Measurements from ENCODE around the gene MPPED1. TPM values are rescaled to one million over a fixed set of nuclear protein-coding genes. Genes with fewer than 3 reads are reported as not detected.

MPPED1 gene
- total RNA-seq, 2 experiments from 2014 or later, result not detected

DNA sequence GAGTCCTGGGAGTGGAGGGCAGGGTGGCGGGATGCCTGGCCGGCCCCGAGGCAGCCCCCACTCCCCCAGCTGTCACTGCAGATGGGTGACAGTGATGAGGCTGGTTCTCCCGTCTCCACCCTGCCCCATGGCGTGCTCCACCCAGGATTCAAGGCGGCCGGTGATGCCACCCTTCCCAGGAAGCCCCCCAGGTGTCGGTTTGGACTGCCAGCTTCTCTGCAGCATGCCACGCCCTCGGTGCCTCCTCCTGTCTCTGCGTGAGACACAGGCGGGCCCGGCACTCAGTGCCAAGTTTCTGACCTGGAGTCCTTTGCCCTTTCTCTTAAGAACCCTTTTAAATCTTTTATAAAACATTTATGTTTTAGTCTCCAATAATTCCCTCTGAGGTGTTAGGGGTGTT lies 71.5 kb downstream of the MPPED1 start:
- CTCF ChIA-PET, result no interaction called here
- peaks cover 18% of the 10 kb centered on the region for H3K4me1 Mint-ChIP-seq (ENCODE audit: low read depth)
- no peak for DNase-seq
- H3K4me3 Mint-ChIP-seq, result no peak overlapping the region
- H3K9me3 Mint-ChIP-seq, result no peaks in the 10 kb centered on the region
- intact Hi-C loops (cut with micrococcal nuclease), result no loop called here
- no peak overlapping the region for H3K27ac Mint-ChIP-seq
- no peaks in the 10 kb centered on the region for H3K36me3 Mint-ChIP-seq (ENCODE audit: low read depth)
- peaks cover 6% of the 10 kb centered on the region for H3K27me3 Mint-ChIP-seq (ENCODE audit: low read depth)

DNA sequence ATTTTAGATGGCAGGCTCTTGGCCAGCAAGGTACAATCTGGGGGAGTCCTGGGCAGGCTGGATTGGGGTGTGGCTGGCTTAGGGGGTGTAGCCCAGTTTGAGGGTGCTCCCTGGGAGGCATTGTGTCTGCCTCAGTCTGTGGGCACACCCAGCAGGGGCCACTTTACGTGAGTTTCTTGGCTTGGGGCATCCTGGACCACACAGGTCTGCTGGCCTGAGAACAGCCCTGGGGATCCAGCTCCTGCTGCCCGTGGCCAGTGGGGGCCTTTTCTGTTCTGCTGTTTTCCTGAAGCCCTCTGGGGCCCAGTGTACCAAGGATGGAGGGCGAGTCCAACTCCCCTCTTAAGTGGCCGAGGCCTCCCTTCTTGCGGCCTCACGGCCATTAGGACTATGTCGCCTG lies 71.9 kb downstream of the MPPED1 start:
- H3K27me3 Mint-ChIP-seq (ENCODE audit: low read depth), result peaks cover 6% of the 10 kb centered on the region
- H3K4me1 Mint-ChIP-seq (ENCODE audit: low read depth), result peaks cover 18% of the 10 kb centered on the region
- no peaks in the 10 kb centered on the region for H3K9me3 Mint-ChIP-seq
- no peaks in the 10 kb centered on the region for H3K36me3 Mint-ChIP-seq (ENCODE audit: low read depth)
- no peak overlapping the region for H3K4me3 Mint-ChIP-seq
- CTCF ChIA-PET, result no interaction called here
- H3K27ac Mint-ChIP-seq, result no peak overlapping the region
- intact Hi-C loops (cut with micrococcal nuclease), result no loop called here
- DNase-seq, result no peak

DNA sequence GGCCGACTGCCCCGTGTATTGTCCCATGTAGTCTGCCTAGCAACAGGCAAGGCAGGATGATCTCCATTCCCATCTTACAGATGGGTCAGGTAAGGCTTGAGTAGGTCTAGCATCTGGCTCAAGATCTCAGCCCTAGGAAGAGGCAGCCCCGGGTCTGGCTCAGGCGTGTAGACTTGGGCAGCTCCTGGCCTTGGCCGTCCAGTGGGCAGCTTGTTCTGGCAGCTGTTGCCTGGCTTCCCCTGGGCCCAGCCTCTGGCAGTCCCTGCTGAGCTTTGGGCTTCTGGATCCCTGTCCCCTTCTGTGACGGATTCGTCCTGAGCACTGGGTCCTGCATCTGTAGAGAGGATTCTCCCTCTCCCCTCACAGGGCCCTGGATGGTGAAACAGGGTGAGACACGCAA lies 72.4 kb downstream of the MPPED1 start:
- intact Hi-C loops (cut with micrococcal nuclease), result no loop called here
- H3K4me1 Mint-ChIP-seq (ENCODE audit: low read depth), result peaks cover 18% of the 10 kb centered on the region
- DNase-seq, result no peak

DNA sequence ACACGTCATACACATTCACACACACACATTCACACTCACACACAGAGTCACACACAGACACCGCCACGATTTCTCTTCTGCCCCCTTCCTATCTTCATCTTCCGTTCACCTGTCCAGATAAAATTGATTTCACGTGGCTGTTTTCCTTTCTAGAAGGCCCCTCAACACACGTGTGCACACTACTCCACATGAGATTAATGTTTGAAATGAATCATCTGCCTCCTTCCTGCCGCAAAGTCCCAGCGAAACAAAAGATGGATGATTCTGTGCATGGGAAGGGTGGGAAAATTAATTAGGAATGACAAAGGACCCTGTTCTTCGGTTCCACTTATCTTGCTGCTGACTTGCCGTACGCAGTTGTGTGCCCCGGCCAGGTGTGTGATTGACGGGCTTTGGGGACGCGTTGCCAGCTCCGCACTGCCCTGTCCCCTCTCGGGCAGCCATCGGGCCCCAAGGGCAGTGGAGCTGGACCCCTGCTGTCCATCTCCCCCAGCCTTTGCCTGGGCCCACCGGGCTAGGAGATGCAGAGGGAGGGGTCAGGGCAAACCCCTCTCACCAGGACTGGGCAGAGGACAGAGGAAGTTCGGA lies 73.8 kb downstream of the MPPED1 start:
- Mint-ChIP-seq H3K36me3 (ENCODE audit: low read depth) (no peaks in the 10 kb centered on the region), H3K4me1 (ENCODE audit: low read depth) (peaks cover 13% of the 10 kb centered on the region), H3K27me3 (ENCODE audit: low read depth) (peaks cover 6% of the 10 kb centered on the region), H3K27ac (no peak overlapping the region), H3K9me3 (no peaks in the 10 kb centered on the region), H3K4me3 (no peak overlapping the region)
- CTCF ChIA-PET, result no interaction called here
- no peak for DNase-seq
- intact Hi-C loops (cut with micrococcal nuclease), result no loop called here

More for the DNA sequence above, 72.4 kb downstream of the MPPED1 start:
- H3K36me3 Mint-ChIP-seq (ENCODE audit: low read depth), result no peaks in the 10 kb centered on the region
- H3K4me3 Mint-ChIP-seq, result no peak overlapping the region
- peaks cover 6% of the 10 kb centered on the region for H3K27me3 Mint-ChIP-seq (ENCODE audit: low read depth)
- CTCF ChIA-PET, result no interaction called here
- H3K27ac Mint-ChIP-seq, result no peak overlapping the region
- H3K9me3 Mint-ChIP-seq, result no peaks in the 10 kb centered on the region

DNA sequence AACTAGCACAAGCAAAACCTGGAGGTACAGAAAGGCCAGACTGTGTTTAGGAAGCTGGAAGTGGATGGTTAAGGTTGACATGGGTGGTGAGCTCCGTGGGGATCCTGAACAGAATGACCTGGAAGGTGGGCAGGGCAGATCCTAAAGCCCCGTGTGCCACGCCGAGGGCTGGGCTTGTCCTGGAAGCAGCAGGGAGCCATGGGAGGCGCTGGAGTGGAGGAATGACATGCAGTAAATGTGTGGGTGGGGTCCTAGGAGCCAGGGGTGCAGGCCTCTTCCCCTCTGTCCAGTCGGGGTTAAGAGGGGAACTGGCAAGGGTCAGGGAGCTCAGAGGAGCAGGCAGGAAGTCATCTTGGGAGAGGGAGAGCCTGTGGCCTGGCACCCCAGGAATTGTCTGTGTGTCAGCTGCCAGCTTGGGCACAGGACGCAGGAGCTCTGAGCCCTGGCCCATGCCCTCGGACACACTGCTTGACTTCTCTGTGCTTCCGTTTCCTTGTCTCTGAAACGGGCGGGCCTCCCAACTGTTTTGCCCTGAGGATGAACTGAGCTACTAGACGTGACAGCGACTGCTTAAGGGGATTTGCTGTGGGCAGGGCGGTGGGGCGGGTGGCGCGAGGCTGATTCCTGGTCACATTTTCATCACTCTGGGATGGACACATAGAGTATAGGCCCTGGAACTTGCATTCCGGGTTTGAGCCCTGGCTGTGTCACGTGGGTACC lies 75.7 kb downstream of the MPPED1 start:
- DNase-seq, result no peak
- CTCF ChIA-PET, result no interaction called here
- H3K4me1 Mint-ChIP-seq (ENCODE audit: low read depth), result no peaks in the 10 kb centered on the region
- no peak overlapping the region for H3K4me3 Mint-ChIP-seq
- H3K27ac Mint-ChIP-seq, result no peak overlapping the region
- no peaks in the 10 kb centered on the region for H3K9me3 Mint-ChIP-seq
- H3K27me3 Mint-ChIP-seq (ENCODE audit: low read depth), result peaks cover 6% of the 10 kb centered on the region
- intact Hi-C loops (cut with micrococcal nuclease), result no loop called here
- H3K36me3 Mint-ChIP-seq (ENCODE audit: low read depth), result no peaks in the 10 kb centered on the region

DNA sequence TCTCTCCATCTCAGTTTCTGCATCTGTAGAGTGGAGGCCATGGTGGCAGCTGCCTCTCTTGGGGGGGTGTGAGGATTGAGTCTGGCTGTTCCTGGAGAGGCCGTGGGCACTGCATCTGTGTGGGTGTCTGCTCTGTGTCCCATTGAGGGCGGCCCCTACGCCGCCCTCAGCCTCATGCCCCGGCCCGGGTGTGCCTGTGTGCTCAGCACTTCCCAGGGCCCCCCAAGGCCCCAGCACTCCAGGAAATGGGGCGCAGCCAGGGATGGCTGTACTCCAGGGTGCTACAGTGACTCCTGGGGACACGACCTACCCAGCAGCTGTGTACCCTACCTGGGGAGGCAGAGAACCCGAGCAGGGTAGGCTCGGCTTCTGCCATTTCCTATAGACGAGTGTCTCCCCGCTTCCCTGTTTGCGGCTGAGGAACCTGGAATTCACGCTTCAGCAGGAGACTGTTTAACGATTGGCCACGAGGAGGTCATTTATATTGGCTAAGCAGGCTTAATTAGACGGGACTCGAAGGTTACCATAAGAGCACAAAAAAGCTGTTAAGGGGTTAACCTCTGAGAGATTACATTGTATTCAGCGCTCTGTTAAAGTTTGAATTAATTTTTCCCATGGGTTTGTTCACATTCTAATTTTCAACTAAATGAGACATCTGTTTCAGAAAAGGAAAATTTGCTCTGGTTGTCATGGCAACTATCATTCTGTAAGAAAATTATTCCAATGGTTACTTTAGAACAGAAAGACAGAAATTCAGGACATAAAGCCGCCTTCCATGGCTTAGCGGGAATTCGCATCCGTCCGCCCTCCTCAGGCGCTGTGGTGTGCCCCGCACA lies 76.4 kb downstream of the MPPED1 start:
- no peak overlapping the region for H3K4me3 Mint-ChIP-seq
- no peak for DNase-seq
- H3K27me3 Mint-ChIP-seq (ENCODE audit: low read depth), result peaks cover 6% of the 10 kb centered on the region
- H3K36me3 Mint-ChIP-seq (ENCODE audit: low read depth), result no peaks in the 10 kb centered on the region
- CTCF ChIA-PET, result no interaction called here
- no peaks in the 10 kb centered on the region for H3K4me1 Mint-ChIP-seq (ENCODE audit: low read depth)
- H3K9me3 Mint-ChIP-seq, result no peaks in the 10 kb centered on the region
- no peak overlapping the region for H3K27ac Mint-ChIP-seq
- intact Hi-C loops (cut with micrococcal nuclease), result no loop called here

DNA sequence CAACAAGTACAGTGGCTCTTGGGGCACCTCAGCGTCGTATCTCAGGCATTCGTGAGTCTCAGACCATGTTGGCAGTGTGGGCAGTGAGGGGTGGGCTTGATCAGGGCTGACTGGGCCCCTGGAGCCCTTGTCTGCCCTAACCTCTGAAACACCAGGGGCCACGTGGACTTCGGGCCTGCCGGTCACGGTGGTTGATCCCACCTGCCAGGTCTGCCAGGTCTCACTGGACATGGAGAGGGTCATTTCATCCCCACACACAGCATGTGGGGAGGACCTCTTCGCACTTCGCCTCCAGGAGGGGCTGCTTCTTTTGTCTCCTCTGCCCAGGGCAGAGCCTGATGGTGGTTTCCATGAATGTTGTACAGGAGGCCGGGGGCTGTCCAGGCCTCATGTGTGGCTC lies 77.1 kb downstream of the MPPED1 start:
- intact Hi-C loops (cut with micrococcal nuclease), result no loop called here
- no peaks in the 10 kb centered on the region for H3K4me1 Mint-ChIP-seq (ENCODE audit: low read depth)

DNA sequence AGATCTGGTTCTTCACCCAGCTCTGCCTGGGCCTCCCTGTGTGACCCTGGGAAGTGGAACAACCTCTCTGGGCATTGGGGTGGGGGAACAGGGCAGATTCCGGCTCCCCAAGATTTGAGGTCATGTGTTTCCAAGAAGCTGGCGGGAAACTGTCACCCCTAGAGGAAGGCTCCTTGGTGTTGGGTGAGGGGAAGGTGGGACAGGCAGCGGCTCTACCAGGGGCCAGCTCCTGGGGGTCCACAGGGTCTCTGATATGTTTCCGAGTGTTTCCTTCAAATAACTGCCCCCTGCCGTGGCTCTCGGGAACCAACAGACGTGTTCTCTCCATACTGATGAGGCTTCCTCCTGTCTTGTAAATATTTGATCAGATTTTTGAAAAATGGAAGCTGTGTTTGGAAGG lies 78.5 kb downstream of the MPPED1 start:
- no peaks in the 10 kb centered on the region for H3K36me3 Mint-ChIP-seq (ENCODE audit: low read depth)
- H3K4me1 Mint-ChIP-seq (ENCODE audit: low read depth), result no peaks in the 10 kb centered on the region
- intact Hi-C loops (cut with micrococcal nuclease), result no loop called here
- no peak overlapping the region for H3K27ac Mint-ChIP-seq
- CTCF ChIA-PET, result interaction anchor here (0.6 kb wide), 1 partner anchor 118 kb away, joined by 3 read pairs; no protein-coding TSS in a partner anchor
- no peak for DNase-seq
- H3K9me3 Mint-ChIP-seq, result no peaks in the 10 kb centered on the region
- H3K4me3 Mint-ChIP-seq, result no peak overlapping the region
- peaks cover 6% of the 10 kb centered on the region for H3K27me3 Mint-ChIP-seq (ENCODE audit: low read depth)

More for the DNA sequence above, 77.1 kb downstream of the MPPED1 start:
- CTCF ChIA-PET, result no interaction called here
- Mint-ChIP-seq H3K4me3 (no peak overlapping the region), H3K9me3 (no peaks in the 10 kb centered on the region), H3K36me3 (ENCODE audit: low read depth) (no peaks in the 10 kb centered on the region), H3K27me3 (ENCODE audit: low read depth) (peaks cover 6% of the 10 kb centered on the region), H3K27ac (no peak overlapping the region)
- no peak for DNase-seq

DNA sequence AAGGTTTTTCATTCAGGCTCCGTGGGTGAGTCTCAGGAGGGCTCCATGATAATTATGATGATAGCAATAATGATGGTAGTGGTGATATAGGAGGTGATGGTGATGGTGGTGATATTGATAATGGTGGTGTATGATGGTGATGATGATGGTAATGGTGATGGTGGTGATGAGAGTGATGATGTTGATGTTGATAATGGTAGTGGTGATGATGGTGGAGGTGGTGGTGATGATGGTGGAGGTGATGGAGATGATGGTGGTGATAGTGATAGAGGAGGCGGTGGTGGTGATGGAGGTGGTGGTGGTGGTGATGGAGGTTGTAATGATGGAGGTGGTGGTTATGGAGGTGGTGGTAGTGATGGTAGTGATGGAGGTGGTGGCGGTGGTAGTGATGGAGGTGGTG lies 79.4 kb downstream of the MPPED1 start:
- no peak overlapping the region for H3K4me3 Mint-ChIP-seq
- intact Hi-C loops (cut with micrococcal nuclease), result no loop called here
- no peak overlapping the region for H3K27ac Mint-ChIP-seq
- H3K4me1 Mint-ChIP-seq (ENCODE audit: low read depth), result no peaks in the 10 kb centered on the region
- no peak for DNase-seq
- H3K9me3 Mint-ChIP-seq, result no peaks in the 10 kb centered on the region
- H3K36me3 Mint-ChIP-seq (ENCODE audit: low read depth), result no peaks in the 10 kb centered on the region
- CTCF ChIA-PET, result no interaction called here
- H3K27me3 Mint-ChIP-seq (ENCODE audit: low read depth), result peaks cover 6% of the 10 kb centered on the region

DNA sequence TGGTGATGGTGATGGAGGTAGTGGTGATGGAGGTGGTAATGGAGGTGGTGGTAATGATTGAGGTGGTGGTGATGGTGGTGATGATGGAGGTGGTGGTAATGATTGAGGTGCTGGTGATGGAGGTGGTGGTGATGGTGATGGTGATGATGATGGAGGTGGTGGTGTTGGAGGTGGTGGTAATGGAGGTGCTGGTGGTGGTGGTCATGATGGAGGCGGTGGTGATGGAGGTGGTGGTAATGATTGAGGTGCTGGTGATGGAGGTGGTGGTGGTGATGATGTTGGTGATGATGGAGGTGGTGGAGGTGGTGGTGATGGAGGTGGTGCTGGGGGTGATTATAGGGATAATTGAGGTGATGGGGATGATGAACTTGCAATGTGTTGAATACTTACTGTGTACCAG lies 79.9 kb downstream of the MPPED1 start:
- H3K36me3 Mint-ChIP-seq (ENCODE audit: low read depth), result no peaks in the 10 kb centered on the region
- intact Hi-C loops (cut with micrococcal nuclease), result no loop called here
- no peak overlapping the region for H3K4me3 Mint-ChIP-seq
- H3K27me3 Mint-ChIP-seq (ENCODE audit: low read depth), result peaks cover 6% of the 10 kb centered on the region
- no peak for DNase-seq
- H3K9me3 Mint-ChIP-seq, result no peaks in the 10 kb centered on the region
- H3K4me1 Mint-ChIP-seq (ENCODE audit: low read depth), result no peaks in the 10 kb centered on the region
- H3K27ac Mint-ChIP-seq, result no peak overlapping the region
- CTCF ChIA-PET, result interaction anchor here (0.5 kb wide), 1 partner anchor 102 kb away, joined by 3 read pairs; no protein-coding TSS in a partner anchor

DNA sequence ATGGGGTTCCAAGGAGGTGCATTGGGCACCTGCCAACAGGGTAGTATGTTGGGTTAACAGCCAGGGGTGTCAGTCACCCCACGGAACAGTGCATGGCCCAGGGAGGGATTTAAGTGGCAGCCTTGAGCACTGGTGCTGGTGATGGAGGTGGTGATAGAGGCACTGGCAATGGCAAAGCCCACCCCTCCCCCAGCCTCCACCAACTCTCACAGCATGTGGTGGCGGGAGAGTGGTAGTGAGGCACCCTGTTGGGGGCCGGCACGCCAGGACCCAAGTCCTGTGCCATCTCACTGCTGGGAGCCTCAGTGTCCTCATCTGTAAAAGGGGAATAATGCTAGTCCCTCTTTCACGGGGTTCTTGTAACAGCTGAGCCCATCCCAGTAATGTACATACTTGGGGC lies 81.5 kb downstream of the MPPED1 start:
- intact Hi-C loops (cut with micrococcal nuclease), result no loop called here
- H3K27ac Mint-ChIP-seq, result no peak overlapping the region
- no peaks in the 10 kb centered on the region for H3K4me1 Mint-ChIP-seq (ENCODE audit: low read depth)
- DNase-seq, result no peak
- H3K36me3 Mint-ChIP-seq (ENCODE audit: low read depth), result no peaks in the 10 kb centered on the region
- H3K9me3 Mint-ChIP-seq, result no peaks in the 10 kb centered on the region
- CTCF ChIA-PET, result no interaction called here
- no peaks in the 10 kb centered on the region for H3K27me3 Mint-ChIP-seq (ENCODE audit: low read depth)
- no peak overlapping the region for H3K4me3 Mint-ChIP-seq

DNA sequence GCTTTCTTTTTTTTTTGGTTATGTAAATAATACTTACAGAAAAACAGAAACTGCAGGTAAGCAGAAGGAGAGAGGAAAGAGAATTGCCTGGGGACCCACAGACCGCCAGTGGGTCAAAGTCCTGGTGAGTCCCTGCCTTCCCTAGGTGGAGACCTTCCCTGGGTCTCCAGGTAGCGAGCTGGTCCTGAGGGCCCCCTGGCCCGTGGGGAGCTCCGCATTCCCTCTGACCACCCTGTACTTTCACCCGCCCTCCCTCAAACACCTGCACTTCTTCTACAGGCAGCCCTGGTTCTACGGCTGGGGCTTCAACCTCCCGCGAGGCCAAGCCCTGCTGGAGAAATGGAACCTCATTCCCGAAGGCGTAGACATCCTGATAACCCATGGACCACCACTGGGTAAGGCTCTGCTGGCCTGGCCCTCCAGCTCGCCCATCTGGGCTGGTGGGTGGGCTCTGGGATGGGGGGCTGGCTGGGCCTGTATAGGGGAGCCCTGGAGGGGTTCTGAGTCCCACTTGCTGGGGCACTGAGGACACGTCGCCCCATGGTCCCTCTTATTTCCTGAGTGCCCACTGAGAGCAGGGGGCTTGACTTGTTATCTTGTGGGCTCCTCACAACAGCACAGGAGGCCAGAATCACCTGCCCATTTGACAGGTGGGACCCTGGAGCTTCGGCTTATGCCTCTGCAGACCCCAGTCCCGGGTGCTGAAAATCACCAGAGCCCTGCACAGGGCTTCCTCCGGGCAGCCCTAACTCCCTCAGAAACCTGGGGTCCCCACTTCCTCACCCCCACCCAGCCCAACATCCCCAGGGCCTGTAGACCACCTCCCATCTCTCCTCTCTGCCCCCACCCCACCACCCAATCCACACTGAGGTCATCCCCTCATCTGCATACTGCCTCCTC lies 86.4 kb downstream of the MPPED1 start:
- Mint-ChIP-seq H3K27me3 (ENCODE audit: low read depth) (no peaks in the 10 kb centered on the region), H3K36me3 (ENCODE audit: low read depth) (no peaks in the 10 kb centered on the region), H3K4me1 (ENCODE audit: low read depth) (no peaks in the 10 kb centered on the region), H3K4me3 (no peak overlapping the region), H3K27ac (no peak overlapping the region), H3K9me3 (no peaks in the 10 kb centered on the region)
- CTCF ChIA-PET, result no interaction called here
- intact Hi-C loops (cut with micrococcal nuclease), result no loop called here
- no peak for DNase-seq

Data from activated naive CD4-positive, alpha-beta T cell treated with anti-CD3 and anti-CD28 coated beads for 36 hours (primary cell).